HepG2 (cell line): ENCODE measurements around the gene MED25. TPM values are rescaled to one million over a fixed set of nuclear protein-coding genes. Genes with fewer than 3 reads are reported as not detected.

Experiments used
- AKAP8 ChIP-seq: sonication (generic); formaldehyde crosslinking; IDR thresholded peaks from 2 replicates; pipeline ENCODE4 v1.5.1; 2020; ENCODE audit warnings: mild to moderate bottlenecking, missing genetic modification reagents
- ARNTL ChIP-seq: sonication (generic); formaldehyde crosslinking; IDR thresholded peaks from 2 replicates; pipeline ENCODE4 v1.4.0; 2020; ENCODE audit warnings: mild to moderate bottlenecking, missing genetic modification reagents
- ATM ChIP-seq: fragments of 450-650 bp; IDR thresholded peaks from 2 replicates; pipeline ENCODE4 v1.7.1; 2017; ENCODE audit warnings: mild to moderate bottlenecking, borderline replicate concordance
- HNRNPK ChIP-seq: fragments of 200-400 bp; formaldehyde crosslinking; IDR thresholded peaks from 2 replicates; pipeline ENCODE4 v1.6.1; 2018; ENCODE audit warnings: low read length, low read depth, moderate library complexity, mild to moderate bottlenecking; ENCODE audit not compliant: poor library complexity, severe bottlenecking
- MED1 ChIP-seq: sonication (generic); formaldehyde crosslinking; IDR thresholded peaks from 2 replicates; pipeline ENCODE4 v1.4.0; 2020; ENCODE audit warnings: missing genetic modification reagents
- SMAD9 ChIP-seq: sonication (generic); formaldehyde crosslinking; IDR thresholded peaks from 2 replicates; pipeline ENCODE4 v1.5.1; 2020; ENCODE audit warnings: mild to moderate bottlenecking, missing genetic modification reagents
- TFDP2 ChIP-seq: sonication (generic); formaldehyde crosslinking; IDR thresholded peaks from 2 replicates; pipeline ENCODE4 v1.4.0; 2020; ENCODE audit warnings: missing genetic modification reagents
- ZNF607 ChIP-seq: sonication (generic); formaldehyde crosslinking; IDR thresholded peaks from 2 replicates; pipeline ENCODE4 v1.5.1; 2020; ENCODE audit warnings: missing genetic modification reagents, mild to moderate bottlenecking, borderline replicate concordance
- ZNF709 ChIP-seq: sonication (generic); formaldehyde crosslinking; IDR thresholded peaks from 2 replicates; pipeline ENCODE4 v1.5.0; 2020; ENCODE audit warnings: mild to moderate bottlenecking, missing genetic modification reagents
- ZNF772 ChIP-seq: sonication (generic); formaldehyde crosslinking; IDR thresholded peaks from 2 replicates; pipeline ENCODE4 v1.5.0; 2020; ENCODE audit warnings: mild to moderate bottlenecking, missing genetic modification reagents
- polyA plus RNA-seq, 8 experiments: library from polyadenylated mRNA; depleted of rRNA in 3 of 8; stranded (reverse) in 7 of 8; unstranded in 1 of 8; fragments of >200 nt; fragmentation: Illumina TruSeq in 4 of 8; extraction: Trizol in 4 of 8; gene quantifications; 2 replicates each; pipeline versions ENCODE4 v1.2.1 to v1.2.3, GENCODE V29; 2011 to 2016; ENCODE audit warnings: low read depth in 4 of 8, missing spikeins in 1 of 8, mixed read lengths in 1 of 8; ENCODE audit not compliant: insufficient read depth in 1 of 8
- total RNA-seq, 5 experiments: library from RNA; depleted of rRNA; stranded (reverse); fragments of >200 nt; fragmentation: Illumina TruSeq; extraction: Trizol; gene quantifications; 2 replicates each; pipeline ENCODE4 v1.2.3, GENCODE V29; 2016; ENCODE audit warnings: low read depth in 1 of 5
- TF ChIP-seq, protein P1 (sequence below): IDR thresholded peaks from 2 replicates; pipeline ENCODE4 v1.6.1; 2018; ENCODE audit warnings: missing genetic modification reagents

MED25 gene
- total and polyA plus RNA-seq, 2 of the 13 experiments (the other 11 are each of a cell fraction or from before 2014, with no cell fraction given) = 11.1 to 15.1 TPM

DNA sequence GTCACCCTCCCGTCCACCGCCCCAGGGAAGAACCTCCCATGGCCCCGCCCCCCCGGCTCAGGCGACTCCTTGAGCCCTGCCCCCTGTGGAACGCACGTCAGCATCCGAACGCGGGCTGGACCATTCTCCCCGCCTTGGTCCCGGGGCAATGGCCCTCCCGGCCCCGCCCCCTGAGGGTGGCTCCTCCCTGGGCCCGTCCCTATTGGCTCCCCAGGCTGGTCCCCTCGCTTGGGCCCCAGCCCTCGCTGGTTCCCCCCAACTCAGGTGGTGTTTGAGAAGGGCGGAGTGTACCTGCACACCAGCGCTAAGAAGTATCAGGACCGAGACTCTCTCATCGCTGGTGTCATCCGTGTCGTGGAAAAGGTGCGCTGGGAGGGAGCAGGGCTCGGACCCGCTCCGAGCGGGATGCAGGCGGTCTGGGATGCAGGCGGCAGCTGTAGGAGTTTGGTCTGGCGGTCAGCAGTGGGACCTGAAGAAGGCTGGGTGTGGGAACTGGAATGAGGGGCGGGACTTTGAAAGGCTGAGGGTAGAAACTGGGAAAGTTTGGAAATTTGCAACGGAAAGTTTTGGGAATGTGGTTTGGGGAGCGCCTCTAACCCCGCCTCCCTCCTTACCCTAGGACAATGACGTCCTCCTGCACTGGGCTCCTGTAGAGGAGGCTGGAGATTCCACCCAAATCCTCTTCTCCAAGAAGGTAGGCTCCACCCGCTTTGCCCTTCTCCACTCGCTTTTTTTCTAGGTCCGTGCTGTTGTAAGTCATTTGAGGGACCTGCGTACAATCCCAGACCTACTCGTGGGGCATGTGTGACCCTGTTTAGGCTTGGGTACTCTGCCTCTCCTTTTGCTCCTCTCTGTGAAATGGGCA, 60.0 kb downstream of the MED25 start (continued):
- 0 out of 2 replicates have a peak, but pooled peaks have one; percentile 8 for TF ChIP-seq MED1 (CRISPR knock-in tag)
- TF ChIP-seq ZNF772 = peak; percentile 25; the same call in 1 of the 2 replicates
- no peak for TF ChIP-seq ARNTL
- TF ChIP-seq TFDP2 (CRISPR knock-in tag) = 0 out of 2 replicates have a peak, but pooled peaks have one; percentile 1
- TF ChIP-seq AKAP8 (CRISPR knock-in tag) = no peak
- no peak for TF ChIP-seq ZNF607 (CRISPR knock-in tag)
- TF ChIP-seq, protein P1, sequence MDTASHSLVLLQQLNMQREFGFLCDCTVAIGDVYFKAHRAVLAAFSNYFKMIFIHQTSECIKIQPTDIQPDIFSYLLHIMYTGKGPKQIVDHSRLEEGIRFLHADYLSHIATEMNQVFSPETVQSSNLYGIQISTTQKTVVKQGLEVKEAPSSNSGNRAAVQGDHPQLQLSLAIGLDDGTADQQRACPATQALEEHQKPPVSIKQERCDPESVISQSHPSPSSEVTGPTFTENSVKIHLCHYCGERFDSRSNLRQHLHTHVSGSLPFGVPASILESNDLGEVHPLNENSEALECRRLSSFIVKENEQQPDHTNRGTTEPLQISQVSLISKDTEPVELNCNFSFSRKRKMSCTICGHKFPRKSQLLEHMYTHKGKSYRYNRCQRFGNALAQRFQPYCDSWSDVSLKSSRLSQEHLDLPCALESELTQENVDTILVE (CRISPR knock-in tag) = 0 out of 2 replicates have a peak, but pooled peaks have one; percentile 7
- TF ChIP-seq ATM = no peak
- no peak for TF ChIP-seq SMAD9 (CRISPR knock-in tag)
- no peak for TF ChIP-seq HNRNPK
- no peak for TF ChIP-seq ZNF709 (CRISPR knock-in tag)
